Smooth muscle cell of the brain vasculature (primary cell): ENCODE data around the gene SERF2.
"Not testable (repeated sequence)": the region's sequence is repeated elsewhere in the genome, so short reads cannot be mapped to it uniquely, and the experiment has no call there.

ENCODE experiments used
- DNase-seq: peaks from one replicate; pipeline ENCODE4 v3.0.0-alpha.2; 2012; ENCODE audit warnings: low read depth, low spot score

The SERF2 gene

GRCh38 chr15:43793647-43794046 is 1.5 kb downstream of the SERF2 start:
- DNase-seq, result no peak

- no peak for DNase-seq
Measured at GRCh38 chr15:43794269-43795037, 2.3 kb downstream of the SERF2 start.

- DNase-seq, result no peak
Measured at GRCh38 chr15:43795197-43795596, 3.1 kb downstream of the SERF2 start.

GRCh38 chr15:43795997-43796396 is 3.9 kb downstream of the SERF2 start:
- no peak for DNase-seq

GRCh38 chr15:43796566-43796965 is 4.4 kb downstream of the SERF2 start:
- no peak for DNase-seq

GRCh38 chr15:43799209-43799944 is 7.3 kb downstream of the SERF2 start:
- no peak for DNase-seq

GRCh38 chr15:43799945-43800285 is 7.8 kb downstream of the SERF2 start, which contains the start of gene SERINC4:
SERINC4 (minus strand) TSS chr15:43800220; CDS start chr15:43799986, 234 bp downstream.
- no peak for DNase-seq

GRCh38 chr15:43800286-43801141 is 8.4 kb downstream of the SERF2 start, which contains the start of gene HYPK:
HYPK (plus strand) TSS chr15:43800599; CDS start chr15:43800623, 24 bp downstream.
- DNase-seq, result peak; percentile 69

- not testable (repeated sequence) for DNase-seq
Measured at GRCh38 chr15:43802676-43803075, 10.6 kb downstream of the SERF2 start.

- DNase-seq, result no peak
Measured at GRCh38 chr15:43808435-43808950, 16.4 kb downstream of the SERF2 start.

- no peak for DNase-seq
Measured at GRCh38 chr15:43808960-43809678, 17.0 kb downstream of the SERF2 start.

- not testable (repeated sequence) for DNase-seq
Measured at GRCh38 chr15:43815064-43815463, 22.9 kb downstream of the SERF2 start.

GRCh38 chr15:43821505-43821904 is 29.4 kb downstream of the SERF2 start:
- DNase-seq, result no peak

GRCh38 chr15:43824302-43825246 is 32.5 kb downstream of the SERF2 start, which contains the start of gene MFAP1:
MFAP1 (minus strand) TSS chr15:43824690; CDS start chr15:43824569, 121 bp downstream.
- DNase-seq, result peak; percentile 89

- not testable (repeated sequence) for DNase-seq
Measured at GRCh38 chr15:43825305-43825704, 33.2 kb downstream of the SERF2 start.

GRCh38 chr15:43826029-43826507 is 33.9 kb downstream of the SERF2 start:
- DNase-seq, result no peak

- DNase-seq, result peak; percentile 56
Measured at GRCh38 chr15:43826508-43827341, 34.6 kb downstream of the SERF2 start, which contains the start of gene WDR76. WDR76 (plus strand) TSS chr15:43827002; CDS start chr15:43827033, 31 bp downstream.

- no peak for DNase-seq
Measured at GRCh38 chr15:43828061-43828657, 36.0 kb downstream of the SERF2 start.
